GM21360 (cell line): ENCODE measurements around the gene HTR3C.
"Not testable (repeated sequence)": the region's sequence is repeated elsewhere in the genome, so short reads cannot be mapped to it uniquely, and the experiment has no call there.

Experiments used
- ATAC-seq: cut with Tn5 transposase; IDR thresholded peaks from one replicate; pipeline ENCODE4 v1.9.1; 2021; ENCODE audit warnings: mild to moderate bottlenecking, moderate library complexity; ENCODE audit not compliant: unreplicated experiment

HTR3C gene

DNA sequence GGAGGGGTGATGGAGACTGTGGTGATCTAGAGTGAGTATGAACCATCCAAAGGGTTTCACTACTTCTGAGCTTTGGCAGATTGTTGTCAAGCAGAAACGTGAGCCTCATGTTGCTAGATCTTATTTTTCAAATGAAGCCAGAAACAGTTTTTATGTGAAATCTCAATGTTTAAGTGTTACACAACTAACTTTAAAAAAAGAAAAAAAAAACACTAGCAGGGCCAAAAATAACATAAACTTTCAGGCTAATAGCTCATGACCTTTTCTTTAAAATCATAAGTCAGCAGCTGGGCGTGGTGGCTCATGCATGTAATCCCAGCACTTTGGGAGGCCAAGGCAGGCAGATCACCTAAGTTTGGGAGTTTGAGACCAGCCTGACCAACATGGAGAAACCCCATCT lies 23.4 kb upstream of the HTR3C start:
- no peak for ATAC-seq

DNA sequence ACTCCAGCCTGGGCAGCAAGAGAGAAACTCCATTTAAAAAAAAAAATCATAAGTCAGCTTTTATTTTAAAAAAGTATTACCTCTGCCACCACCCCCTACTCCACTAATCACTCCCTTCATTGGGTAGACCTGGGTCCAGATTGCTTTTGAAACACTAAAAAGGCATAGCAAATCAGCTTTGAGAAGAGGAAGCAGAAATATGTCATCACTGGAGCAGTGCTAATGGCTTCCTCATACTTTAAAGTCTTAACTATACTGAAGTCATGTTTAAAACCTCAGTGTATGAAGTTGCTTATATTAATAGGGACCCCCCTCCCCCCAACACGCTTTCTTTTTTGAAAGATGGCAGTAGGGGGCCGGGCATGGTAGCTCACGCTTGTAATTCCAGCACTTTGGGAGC lies 22.3 kb upstream of the HTR3C start:
- ATAC-seq, result no peak

DNA sequence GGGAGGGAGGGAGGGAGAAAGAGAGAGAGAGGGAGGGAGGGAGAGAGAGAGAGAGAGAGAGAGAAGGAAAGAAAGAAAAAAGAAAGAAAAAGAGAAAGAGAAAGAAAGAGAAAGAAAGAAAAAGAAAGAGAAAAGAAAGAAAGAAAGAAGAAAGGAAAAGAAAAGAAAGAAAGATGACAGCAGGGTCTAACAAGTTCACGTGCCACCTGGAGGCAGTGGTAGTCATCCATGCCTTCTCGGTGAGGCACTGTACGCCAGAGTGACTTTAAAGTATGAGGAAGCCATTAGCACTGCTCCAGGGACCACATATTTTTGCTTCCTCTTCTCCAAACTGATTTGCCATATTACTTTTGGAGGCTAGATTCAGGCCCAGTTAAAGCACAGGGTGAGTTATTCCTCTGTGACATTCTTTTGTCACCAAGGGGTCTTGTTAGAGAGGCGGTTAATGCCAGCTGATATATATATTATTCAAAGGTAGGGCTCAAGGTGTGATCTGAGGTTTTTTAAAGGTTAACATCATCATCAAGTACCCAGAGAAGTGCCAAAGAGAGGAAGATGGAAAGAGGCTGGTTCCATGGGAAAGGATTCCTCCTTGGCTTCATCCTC lies 21.6 kb upstream of the HTR3C start, which contains the start of gene HTR3D:
TSS of gene HTR3D (plus strand) at position 556 of the 606 bp plus-strand sequence. CDS start at position 556, 0 bp downstream.
- no peak for ATAC-seq

DNA sequence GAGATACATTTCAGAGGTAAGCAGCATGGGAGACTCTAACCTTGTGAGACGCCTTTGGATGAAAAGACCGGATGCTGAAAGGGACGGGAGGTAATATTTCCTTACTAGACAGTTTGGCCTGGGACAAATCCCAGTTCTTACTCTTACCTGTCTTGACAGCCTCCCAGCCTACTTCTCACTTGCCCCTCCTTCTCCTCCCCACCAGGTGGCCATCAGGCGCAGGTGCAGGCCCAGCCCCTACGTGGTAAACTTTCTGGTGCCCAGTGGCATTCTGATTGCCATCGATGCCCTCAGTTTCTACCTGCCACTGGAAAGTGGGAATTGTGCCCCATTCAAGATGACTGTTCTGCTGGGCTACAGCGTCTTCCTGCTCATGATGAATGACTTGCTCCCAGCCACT lies 15.0 kb upstream of the HTR3C start:
- ATAC-seq, result no peak

DNA sequence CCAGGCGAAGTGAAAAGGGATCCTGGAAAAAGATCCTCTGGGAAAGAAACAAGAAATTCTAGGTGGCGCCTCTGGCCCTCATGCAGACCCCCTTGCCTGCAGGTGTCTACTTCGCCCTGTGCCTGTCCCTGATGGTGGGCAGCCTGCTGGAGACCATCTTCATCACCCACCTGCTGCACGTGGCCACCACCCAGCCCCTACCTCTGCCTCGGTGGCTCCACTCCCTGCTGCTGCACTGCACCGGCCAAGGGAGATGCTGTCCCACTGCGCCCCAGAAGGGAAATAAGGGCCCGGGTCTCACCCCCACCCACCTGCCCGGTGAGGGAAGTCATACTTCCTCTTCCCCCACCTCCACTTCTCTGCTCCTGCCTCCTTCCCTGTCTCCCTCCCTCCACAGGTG lies 14.5 kb upstream of the HTR3C start:
- not testable (repeated sequence) for ATAC-seq

DNA sequence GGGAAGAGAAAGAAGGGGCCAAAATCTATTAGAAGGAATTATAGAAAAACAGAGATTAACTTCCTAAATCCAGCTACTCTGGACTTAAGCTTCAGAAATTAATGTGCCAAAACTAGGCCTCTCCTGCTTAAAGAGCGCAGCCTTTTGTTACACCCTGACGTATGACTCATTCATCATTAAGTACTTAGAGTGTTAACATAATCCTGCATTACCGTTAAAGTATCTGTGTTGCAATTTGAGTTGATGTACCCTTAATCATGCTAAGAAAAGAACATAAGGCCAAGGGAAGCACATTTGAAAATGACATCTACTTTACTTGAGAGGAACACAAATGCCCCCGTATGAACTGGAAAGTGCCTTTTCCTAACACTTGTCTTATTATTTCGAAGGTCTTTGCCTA lies 13.4 kb upstream of the HTR3C start:
- no peak for ATAC-seq

DNA sequence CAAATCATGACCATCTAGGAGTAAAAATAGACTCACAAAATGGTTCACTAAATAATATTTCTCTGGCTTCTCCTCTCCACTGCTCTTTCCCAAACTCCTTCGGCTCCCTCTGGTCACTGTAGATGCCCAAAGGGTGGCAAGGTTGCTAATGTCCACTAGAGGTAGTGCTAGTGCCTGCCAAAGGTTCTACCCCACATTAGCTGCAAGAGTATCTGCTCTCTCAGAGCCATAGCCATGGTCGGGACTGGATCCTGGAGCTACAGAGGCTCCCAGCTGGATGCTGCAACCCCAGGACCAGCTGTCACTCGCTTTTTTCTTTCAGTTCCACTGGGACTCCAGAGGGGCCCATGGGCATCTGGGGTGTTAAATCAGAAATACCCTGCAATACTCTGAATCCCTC lies 12.8 kb upstream of the HTR3C start:
- ATAC-seq, result no peak

DNA sequence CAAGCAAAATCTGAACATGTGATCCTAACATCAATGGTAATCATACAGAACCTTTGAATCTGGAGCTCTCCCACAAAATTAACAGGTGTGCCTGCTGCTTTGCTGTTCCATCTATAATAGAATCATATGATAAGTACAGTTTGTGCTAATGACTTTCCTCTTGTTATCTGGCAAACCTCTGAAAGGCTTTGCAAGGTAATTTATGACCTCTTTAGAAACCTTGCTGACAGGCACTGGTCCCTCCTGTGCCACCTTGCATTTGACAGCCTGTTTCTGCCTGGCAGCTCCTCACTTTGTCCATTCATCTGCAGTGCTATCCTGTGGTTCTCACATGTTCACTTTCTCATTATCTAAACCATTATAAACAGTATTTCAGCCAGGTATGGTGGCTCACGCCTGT lies 10.2 kb upstream of the HTR3C start:
- ATAC-seq, result no peak

DNA sequence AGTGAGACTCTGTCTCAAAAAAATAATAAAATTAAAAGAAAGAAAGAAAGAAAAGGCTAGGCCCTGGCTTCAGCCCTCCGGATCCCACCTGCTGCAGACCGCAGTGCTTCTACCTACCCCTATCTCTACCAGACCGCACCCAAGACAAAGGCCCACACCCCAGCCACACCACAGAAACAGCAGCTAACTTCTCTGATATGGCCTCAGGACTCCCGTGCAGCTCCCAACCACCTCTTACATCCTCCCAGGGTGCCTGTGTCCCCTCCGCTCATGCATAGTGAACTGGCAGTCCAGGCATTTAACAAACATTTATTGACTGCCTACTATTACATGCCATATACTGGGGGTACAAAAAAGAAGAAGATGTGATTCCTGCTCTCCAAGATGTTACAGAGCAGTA lies 6.9 kb upstream of the HTR3C start:
- no peak for ATAC-seq

DNA sequence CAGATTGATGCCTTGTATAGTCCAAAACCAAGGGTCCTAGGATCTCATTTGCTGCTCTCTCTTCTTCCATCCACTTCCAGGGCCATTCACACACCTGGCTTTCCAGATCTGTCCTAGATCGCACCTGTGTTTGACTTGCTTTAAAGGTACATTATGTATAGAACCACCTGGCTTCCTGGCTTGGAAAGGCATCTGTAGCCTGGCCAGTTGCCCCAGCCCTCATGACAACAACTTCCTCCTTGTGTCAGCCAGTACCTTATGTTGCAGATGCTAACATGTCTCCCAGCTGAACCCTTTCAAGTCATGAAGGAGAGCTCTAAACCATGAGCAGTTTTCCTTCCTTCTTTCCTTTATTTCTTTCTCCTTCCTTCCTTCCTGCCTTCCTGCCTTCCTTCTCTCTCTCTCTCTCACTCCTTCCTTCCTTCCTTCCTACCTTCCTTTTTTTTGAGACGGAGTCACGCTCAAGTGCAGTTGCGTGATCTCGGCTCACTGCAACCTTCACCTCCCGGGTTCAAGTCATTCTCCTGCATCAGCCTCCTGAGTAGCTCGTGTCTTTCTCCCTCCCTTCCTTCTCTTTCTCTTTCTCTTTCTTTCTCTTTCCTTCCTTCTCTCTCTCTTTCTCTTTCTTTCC lies 2.5 kb upstream of the HTR3C start:
- ATAC-seq, result no peak

DNA sequence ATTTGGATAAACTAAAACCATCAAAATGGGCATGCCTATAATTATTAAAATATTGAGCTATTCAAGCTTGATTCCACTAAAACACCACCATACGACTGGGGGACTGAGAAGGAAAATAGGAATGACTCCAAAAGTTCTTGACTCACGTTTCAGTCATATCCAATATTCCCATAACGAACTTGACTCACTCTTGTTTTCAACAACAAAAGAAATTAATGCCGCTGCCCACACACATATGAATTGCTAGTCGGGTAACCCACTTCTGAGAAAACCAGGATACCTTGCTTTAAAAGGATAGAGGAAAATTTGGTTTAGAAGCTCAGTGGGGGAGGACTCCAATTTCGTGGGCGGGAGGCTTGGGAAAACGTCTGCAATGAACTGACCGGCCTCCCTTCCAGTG lies 5.2 kb downstream of the HTR3C start:
- ATAC-seq, result no peak

DNA sequence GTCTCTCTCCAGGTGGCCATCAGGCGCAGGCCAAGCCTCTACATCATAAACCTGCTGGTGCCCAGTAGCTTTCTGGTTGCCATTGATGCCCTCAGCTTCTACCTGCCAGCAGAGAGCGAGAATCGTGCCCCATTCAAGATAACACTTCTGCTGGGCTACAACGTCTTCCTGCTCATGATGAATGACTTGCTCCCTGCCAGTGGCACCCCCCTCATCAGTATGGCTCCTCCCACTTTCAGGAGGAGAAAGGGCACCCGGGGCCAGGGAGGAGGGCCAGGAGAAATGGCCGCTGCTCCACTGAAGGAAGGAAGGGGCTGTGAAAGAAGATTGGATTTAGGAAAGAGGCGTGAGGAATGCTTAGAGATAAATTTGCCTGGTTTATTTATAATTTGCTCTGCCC lies 6.6 kb downstream of the HTR3C start:
- no peak for ATAC-seq

DNA sequence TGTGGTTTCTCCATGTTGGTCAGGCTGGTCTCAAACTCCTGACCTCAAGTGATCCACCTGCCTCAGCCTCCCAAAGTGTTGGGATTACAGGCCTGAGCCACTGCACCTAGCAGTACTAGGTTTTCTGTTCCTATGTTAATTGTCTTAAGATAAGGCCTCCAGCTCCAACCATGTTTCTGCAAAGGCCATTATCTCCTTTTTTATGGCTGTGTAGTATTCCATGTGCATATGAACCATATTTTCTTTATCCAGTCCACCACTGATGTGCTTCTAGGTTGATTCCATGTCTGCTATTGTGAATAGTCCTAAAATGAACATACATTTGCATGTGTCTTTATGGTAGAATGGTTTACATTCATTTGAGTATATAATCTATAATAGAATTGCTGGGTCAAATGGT lies 9.8 kb downstream of the HTR3C start:
- no peak for ATAC-seq

DNA sequence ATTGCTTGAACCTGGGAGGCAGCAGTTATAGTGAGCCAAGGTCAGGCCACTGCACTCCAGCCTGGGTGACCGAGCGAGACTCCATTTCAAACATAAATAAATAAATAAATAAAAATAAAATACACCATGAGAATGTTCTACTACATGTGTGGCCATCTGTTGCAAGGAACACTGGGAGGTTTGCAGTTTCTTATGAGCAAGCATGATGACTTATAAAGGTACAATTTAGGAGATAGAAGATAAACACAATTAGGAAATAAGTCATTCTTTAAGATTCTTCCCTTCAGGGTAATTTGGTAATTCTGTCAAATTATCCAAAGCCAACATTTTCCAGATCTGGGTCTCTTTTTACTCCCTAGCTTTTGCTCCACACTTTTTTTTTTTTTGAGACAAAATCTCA lies 13.4 kb downstream of the HTR3C start:
- no peak for ATAC-seq

DNA sequence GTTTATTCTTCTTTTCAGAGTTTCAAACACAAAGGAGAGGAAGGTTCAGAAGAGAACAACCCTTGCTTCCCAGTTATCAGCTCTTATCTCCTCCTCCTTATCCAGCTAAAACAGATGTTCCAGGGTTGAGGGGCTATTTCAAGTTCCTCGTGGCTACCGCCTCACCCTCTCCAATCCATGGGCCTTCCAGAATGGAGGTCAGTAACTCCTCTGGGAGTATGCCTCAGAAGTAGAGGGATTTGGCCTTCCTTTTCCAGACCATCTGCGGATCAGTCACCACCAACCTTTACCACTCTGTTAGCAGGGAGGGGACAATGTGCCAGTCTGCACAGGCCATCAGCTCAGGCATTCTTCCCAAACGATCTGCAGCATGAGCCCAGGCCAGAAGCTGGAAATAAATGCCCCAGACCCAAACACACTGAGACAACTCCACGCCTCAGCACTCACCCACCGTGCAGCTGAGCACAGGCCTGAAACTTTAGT lies 14.8 kb downstream of the HTR3C start:
- no peak for ATAC-seq

DNA sequence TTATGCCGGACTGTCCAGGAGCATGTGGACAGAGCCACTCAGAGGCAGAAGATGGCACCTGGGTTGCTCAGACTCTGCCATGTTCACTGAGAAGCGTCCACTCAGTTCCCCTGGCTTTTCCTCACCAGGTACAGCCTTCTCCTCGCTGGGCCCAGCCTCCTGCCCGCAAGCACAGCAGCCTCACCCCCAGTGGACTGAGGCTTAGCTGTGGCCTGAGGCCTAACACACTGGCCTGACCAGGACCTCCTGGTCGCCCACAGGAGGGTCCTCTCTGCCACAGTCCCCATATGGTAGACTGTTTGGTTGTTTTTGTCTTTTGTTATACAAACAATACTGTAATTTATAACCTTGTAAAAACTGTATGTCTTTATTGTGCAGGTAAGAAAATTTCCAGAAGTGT lies 15.5 kb downstream of the HTR3C start:
- ATAC-seq, result no peak

DNA sequence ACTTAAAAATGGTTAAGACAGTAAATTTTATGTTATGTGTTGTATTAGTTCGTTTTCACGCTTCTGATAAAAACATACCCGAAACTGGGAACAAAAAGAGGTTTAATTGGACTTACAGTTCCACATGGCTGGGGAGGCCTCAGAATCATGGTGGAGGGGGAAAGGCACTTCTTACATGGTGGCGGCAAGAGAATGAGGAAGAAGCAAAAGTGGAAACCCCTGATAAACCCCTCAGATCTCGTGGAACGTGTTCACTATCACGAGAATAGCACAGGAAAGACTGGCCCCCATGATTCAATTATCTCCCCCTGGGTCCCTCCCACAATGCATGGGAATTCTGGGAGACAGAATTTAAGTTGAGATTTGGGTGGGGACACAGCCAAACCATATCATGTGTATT lies 18.3 kb downstream of the HTR3C start:
- not testable (repeated sequence) for ATAC-seq

DNA sequence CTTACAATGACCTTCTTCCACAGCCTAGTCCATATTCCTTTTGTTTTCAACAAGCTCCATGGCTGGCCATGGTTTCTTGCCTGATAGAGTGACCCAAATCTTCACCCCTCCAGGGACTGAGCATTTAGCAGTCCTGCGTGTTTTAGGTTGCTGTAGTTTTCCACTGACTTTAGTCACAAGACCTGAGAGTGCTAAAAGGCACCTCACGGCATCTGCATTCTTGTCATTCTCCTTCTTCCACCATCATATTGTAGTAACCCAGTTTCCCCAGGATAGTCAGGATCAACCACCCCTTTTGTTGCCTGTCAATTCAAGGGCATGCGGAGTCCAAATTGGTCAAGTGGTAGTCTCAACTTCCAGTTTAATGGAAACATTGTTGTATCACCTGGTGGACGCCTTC lies 20.8 kb downstream of the HTR3C start:
- no peak for ATAC-seq

DNA sequence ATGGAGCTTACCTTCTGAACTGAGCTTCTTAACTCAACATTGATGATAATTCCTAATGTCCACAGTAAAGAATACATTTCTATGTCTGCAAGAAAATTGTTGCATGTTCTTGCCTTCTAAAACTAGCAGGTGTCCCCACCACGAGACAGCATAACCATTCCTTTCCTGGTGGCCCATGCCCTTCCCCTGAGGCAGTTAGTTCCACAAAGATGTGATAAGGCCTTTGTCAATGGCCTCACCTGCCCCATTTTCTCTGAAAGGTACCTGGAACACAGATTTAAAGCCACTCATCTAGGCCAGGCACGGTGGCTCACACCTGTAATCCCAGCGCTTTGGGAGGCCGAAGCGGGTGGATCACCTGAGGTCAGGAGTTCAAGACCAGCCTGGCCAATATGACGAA lies 23.1 kb downstream of the HTR3C start:
- no peak for ATAC-seq

DNA sequence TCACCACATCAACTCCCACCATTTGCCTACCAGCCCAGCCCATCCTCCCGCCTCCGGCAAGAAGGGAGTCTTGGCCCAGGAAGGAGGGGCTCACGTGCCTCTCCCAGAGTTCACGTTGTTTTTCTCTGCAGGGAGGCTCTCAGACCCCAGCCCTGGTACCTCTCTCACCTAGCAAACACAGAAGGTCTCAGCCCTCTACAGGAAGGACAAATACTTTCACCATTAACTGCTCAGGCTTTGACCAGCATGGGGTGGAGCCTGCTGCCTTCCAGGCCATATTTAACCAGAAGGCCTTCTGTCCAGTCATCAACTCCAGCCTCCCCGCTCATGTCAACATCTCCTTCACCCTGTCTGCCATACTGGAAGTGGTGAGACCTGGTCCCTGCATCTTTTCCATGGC lies 25.0 kb downstream of the HTR3C start:
- no peak for ATAC-seq

DNA sequence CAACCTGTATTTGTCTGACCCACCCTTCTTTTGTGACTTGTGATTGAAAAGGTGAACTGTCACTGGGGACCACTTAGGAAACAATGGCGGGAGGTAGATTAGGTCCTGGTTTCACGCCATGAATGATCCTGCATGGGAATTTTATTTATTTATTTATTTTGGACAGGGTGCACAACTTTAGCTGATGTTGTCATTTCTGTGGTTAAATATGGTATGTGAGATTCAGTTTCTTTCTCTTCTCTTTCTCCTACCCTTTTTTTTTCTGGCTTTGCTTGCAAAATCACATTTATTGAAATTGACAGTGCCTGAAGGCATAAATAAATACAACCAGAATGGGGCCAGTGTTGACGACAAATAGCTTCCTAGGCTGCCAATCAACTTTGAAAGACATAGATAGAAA lies 26.0 kb downstream of the HTR3C start:
- no peak for ATAC-seq

DNA sequence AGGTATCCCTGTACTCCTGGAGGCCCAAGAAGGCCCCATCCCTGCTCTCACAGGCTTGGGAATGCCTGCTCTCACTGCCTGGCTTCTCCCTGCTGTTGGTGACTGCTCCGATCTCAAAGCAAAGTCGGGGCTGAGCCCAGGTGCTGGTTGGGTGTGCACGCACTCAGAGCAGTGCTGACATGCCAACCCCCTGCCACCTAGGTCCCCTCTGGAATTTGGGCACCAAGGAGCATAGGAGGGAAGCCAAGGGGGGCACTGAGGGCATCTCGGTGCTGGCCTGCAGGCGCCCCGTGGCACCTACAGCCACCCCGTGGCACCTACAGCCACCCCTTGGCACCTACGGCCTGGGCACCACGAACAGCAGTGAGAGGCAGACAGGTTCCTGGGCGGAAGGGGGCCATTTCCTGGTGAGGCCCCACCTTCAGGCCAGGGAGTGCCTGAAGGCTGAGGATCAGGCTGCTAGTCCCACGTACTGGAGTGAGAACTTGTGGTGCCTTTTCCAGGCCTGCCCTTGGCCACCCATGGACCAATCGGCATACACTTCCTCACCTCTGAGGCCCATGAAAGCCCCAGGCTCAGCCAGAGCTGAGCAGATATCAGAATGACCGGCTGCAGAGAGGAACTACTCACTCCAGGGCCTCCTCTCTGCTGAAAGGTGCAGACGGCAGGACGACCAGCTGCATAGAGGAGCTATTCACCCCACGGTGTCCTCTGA lies 28.4 kb downstream of the HTR3C start:
- no peak for ATAC-seq
